GM20000 (cell line): ENCODE results near the gene TPI1.

ENCODE experiments used
- DNase-seq: peaks from one replicate; pipeline ENCODE4 v3.0.0; 2012; ENCODE audit warnings: low spot score
- CTCF ChIP-seq: IDR thresholded peaks from 2 replicates; pipeline ENCODE4 v1.5.1; 2012; ENCODE audit warnings: mild to moderate bottlenecking, control low read depth; ENCODE audit errors: extremely low read depth, missing control alignments

TPI1 gene

GRCh38 chr12:6830286-6830890 is 36.9 kb upstream of the TPI1 start:
- DNase-seq, result no peak
- TF ChIP-seq CTCF, result no peak

- DNase-seq, result no peak
- no peak for TF ChIP-seq CTCF
These were observed 36.3 kb upstream of the TPI1 start for GRCh38 chr12:6830999-6831398.

GRCh38 chr12:6831450-6831995 is 35.8 kb upstream of the TPI1 start:
- no peak for DNase-seq
- TF ChIP-seq CTCF, result no peak

GRCh38 chr12:6832125-6832524 is 35.2 kb upstream of the TPI1 start:
- no peak for DNase-seq
- no peak for TF ChIP-seq CTCF

GRCh38 chr12:6833189-6833890 is 34.0 kb upstream of the TPI1 start:
- TF ChIP-seq CTCF, result no peak
- no peak for DNase-seq

GRCh38 chr12:6834254-6834653 is 33.1 kb upstream of the TPI1 start:
- TF ChIP-seq CTCF, result no peak
- no peak for DNase-seq

GRCh38 chr12:6834873-6835272 is 32.5 kb upstream of the TPI1 start:
- no peak for TF ChIP-seq CTCF
- DNase-seq, result no peak
